ENCODE data around the gene KIF21B. TPM values are rescaled to one million over a fixed set of nuclear protein-coding genes. Genes with fewer than 3 reads are reported as not detected.
A peak's percentile ranks its signal among the peaks of the same experiment; 100 is the strongest.

Gene KIF21B
- total and polyA plus RNA-seq, 2 experiments from 2014 or later, result 4.6 to 34.3 TPM

DNA sequence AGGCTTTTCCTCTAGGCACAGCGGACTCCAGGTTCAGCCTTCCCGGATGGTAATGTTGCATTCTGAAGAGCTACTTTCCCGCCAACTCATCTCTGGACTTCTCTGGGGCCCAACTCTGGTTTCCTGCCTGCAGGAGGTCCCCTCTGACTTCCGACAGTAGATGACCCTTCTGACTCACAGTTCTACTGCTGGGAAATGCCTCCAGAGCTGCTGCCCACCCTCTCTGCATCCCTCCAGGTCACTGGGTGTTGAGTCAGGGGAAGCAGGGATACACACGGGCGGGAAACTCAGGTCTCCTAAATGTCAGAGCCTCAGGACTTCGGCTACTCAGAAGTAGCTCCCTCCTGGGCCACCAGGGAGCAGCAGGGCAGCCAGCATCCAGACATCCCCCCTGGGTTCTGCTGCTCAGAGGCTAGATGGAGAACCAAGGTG, 2.1 kb upstream of the KIF21B start:
- Histone ChIP-seq H3K4me2 (peak overlapping the region; percentile 90), H3K79me2 (replicated peaks; ENCODE audit: insufficient read depth) (peaks cover 8% of the 10 kb centered on the region; the same call in 1 of the 2 replicates)
- peak; percentile 70 for DNase-seq (ENCODE audit: low spot score)

More for the DNA sequence above, 2.1 kb upstream of the KIF21B start:
- Mint-ChIP-seq H3K4me3 (peak overlapping the region; percentile 55; the same call in 2 of the 3 replicates), H3K36me3 (ENCODE audit: low read depth) (peaks cover 19% of the 10 kb centered on the region), H3K27me3 (ENCODE audit: insufficient read depth, low read depth, poor library complexity) (peaks cover 23% of the 10 kb centered on the region), H3K27ac (no peak overlapping the region), H3K4me1 (peaks cover 51% of the 10 kb centered on the region), H3K9me3 (no peaks in the 10 kb centered on the region)
- no peaks in the 10 kb centered on the region for H4K20me1 ChIP-seq (replicated peaks; ENCODE audit: insufficient read depth)
- no peaks in the 10 kb centered on the region for H3K27me3 ChIP-seq (ENCODE audit: insufficient read depth)
- no peaks in the 10 kb centered on the region for H3F3A ChIP-seq (replicated peaks; ENCODE audit: low read depth)
- peaks cover 7% of the 10 kb centered on the region; the same call in 1 of the 2 replicates for H3K36me3 ChIP-seq (ENCODE audit: insufficient read depth)
- H3K4me3 ChIP-seq, result peak overlapping the region; percentile 82; the same call in 1 of the 2 replicates
- H3K9me2 ChIP-seq (ENCODE audit: insufficient read depth), result no peaks in the 10 kb centered on the region
- peak; percentile 26 for ATAC-seq
- no peak overlapping the region for H3K27ac ChIP-seq (ENCODE audit: low read depth)
- peaks cover 49% of the 10 kb centered on the region for H3K4me1 ChIP-seq (ENCODE audit: insufficient read depth)
- peak; percentile 36 to 49; a peak in 3 of 4 replicates for TF ChIP-seq CTCF (conservative IDR thresholded peaks at IDR 0.05; ENCODE audit: low read depth in 2 of 2)
- TF ChIP-seq STAT1 (IDR thresholded peaks at IDR 0.05; ENCODE audit: unreplicated experiment), result no peak
- TF ChIP-seq EZH2 (IDR thresholded peaks at IDR 0.05; ENCODE audit: low read depth, unreplicated experiment), result no peak
- no peak for TF ChIP-seq JUNB (IDR thresholded peaks at IDR 0.05; ENCODE audit: unreplicated experiment)
- TF ChIP-seq ZNF114 (CRISPR knock-in tag; IDR thresholded peaks at IDR 0.05), result no peak
- no peak for TF ChIP-seq EZH2phosphoT487 (IDR thresholded peaks at IDR 0.05; ENCODE audit: unreplicated experiment)
- no peak for TF ChIP-seq ETS1 (IDR thresholded peaks at IDR 0.05)
- TF ChIP-seq, protein P1, sequence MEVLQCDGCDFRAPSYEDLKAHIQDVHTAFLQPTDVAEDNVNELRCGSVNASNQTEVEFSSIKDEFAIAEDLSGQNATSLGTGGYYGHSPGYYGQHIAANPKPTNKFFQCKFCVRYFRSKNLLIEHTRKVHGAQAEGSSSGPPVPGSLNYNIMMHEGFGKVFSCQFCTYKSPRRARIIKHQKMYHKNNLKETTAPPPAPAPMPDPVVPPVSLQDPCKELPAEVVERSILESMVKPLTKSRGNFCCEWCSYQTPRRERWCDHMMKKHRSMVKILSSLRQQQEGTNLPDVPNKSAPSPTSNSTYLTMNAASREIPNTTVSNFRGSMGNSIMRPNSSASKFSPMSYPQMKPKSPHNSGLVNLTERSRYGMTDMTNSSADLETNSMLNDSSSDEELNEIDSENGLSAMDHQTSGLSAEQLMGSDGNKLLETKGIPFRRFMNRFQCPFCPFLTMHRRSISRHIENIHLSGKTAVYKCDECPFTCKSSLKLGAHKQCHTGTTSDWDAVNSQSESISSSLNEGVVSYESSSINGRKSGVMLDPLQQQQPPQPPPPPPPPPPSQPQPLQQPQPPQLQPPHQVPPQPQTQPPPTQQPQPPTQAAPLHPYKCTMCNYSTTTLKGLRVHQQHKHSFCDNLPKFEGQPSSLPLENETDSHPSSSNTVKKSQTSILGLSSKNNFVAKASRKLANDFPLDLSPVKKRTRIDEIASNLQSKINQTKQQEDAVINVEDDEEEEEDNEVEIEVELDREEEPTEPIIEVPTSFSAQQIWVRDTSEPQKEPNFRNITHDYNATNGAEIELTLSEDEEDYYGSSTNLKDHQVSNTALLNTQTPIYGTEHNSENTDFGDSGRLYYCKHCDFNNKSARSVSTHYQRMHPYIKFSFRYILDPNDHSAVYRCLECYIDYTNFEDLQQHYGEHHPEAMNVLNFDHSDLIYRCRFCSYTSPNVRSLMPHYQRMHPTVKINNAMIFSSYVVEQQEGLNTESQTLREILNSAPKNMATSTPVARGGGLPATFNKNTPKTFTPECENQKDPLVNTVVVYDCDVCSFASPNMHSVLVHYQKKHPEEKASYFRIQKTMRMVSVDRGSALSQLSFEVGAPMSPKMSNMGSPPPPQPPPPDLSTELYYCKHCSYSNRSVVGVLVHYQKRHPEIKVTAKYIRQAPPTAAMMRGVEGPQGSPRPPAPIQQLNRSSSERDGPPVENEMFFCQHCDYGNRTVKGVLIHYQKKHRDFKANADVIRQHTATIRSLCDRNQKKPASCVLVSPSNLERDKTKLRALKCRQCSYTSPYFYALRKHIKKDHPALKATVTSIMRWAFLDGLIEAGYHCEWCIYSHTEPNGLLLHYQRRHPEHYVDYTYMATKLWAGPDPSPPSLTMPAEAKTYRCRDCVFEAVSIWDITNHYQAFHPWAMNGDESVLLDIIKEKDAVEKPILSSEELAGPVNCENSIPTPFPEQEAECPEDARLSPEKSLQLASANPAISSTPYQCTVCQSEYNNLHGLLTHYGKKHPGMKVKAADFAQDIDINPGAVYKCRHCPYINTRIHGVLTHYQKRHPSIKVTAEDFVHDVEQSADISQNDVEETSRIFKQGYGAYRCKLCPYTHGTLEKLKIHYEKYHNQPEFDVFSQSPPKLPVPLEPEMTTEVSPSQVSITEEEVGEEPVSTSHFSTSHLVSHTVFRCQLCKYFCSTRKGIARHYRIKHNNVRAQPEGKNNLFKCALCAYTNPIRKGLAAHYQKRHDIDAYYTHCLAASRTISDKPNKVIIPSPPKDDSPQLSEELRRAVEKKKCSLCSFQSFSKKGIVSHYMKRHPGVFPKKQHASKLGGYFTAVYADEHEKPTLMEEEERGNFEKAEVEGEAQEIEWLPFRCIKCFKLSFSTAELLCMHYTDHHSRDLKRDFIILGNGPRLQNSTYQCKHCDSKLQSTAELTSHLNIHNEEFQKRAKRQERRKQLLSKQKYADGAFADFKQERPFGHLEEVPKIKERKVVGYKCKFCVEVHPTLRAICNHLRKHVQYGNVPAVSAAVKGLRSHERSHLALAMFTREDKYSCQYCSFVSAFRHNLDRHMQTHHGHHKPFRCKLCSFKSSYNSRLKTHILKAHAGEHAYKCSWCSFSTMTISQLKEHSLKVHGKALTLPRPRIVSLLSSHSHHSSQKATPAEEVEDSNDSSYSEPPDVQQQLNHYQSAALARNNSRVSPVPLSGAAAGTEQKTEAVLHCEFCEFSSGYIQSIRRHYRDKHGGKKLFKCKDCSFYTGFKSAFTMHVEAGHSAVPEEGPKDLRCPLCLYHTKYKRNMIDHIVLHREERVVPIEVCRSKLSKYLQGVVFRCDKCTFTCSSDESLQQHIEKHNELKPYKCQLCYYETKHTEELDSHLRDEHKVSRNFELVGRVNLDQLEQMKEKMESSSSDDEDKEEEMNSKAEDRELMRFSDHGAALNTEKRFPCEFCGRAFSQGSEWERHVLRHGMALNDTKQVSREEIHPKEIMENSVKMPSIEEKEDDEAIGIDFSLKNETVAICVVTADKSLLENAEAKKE (CRISPR knock-in tag; IDR thresholded peaks at IDR 0.05), result no peak
- TF ChIP-seq CREB1 (CRISPR knock-in tag; IDR thresholded peaks at IDR 0.05; ENCODE audit: low read depth), result no peak
- H2AFZ ChIP-seq, result no peak overlapping the region

Data from GM23338 (cell line).